PC-3 (cell line): Measurements from ENCODE around the gene ADGRL3.

ENCODE experiments used
- EZH2phosphoT487 ChIP-seq: fragments of 300-600 bp; sonication (generic); IDR thresholded peaks from 2 replicates; pipeline ENCODE4 v1.6.1; 2018; ENCODE audit warnings: mild to moderate bottlenecking, antibody characterized with exemption, low read length, borderline replicate concordance
- TF ChIP-seq, protein P1 (sequence below): fragments of 300-600 bp; sonication (generic); conservative IDR thresholded peaks from 2 replicates; pipeline ENCODE4 v1.5.1; 2017; ENCODE audit warnings: antibody characterized with exemption, low read depth, mild to moderate bottlenecking, low read length

DNA sequence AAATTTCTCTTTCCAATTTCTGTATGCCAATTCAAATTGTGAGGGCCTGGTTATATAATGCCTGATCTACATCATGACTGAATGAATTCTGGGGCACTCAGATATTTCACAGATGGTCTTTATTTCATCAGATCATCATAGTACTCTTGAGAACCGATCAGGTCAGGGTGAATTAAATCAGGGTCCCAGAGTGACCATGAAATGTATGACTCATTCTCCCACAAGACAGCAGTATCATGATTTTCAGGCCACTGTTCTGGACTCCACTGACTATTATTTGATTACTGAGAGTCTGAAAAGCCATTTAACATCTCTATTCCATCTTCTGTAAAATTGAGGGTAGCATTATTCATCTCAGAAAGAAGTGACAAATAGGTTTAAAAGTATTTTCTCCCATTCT, 471.5 kb downstream of the ADGRL3 start:
- TF ChIP-seq, protein P1, sequence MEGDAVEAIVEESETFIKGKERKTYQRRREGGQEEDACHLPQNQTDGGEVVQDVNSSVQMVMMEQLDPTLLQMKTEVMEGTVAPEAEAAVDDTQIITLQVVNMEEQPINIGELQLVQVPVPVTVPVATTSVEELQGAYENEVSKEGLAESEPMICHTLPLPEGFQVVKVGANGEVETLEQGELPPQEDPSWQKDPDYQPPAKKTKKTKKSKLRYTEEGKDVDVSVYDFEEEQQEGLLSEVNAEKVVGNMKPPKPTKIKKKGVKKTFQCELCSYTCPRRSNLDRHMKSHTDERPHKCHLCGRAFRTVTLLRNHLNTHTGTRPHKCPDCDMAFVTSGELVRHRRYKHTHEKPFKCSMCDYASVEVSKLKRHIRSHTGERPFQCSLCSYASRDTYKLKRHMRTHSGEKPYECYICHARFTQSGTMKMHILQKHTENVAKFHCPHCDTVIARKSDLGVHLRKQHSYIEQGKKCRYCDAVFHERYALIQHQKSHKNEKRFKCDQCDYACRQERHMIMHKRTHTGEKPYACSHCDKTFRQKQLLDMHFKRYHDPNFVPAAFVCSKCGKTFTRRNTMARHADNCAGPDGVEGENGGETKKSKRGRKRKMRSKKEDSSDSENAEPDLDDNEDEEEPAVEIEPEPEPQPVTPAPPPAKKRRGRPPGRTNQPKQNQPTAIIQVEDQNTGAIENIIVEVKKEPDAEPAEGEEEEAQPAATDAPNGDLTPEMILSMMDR, result no peak
- TF ChIP-seq EZH2phosphoT487, result no peak
